Dermis microvascular lymphatic vessel endothelial cell (primary cell): ENCODE data around the gene CLSTN2. TPM values are rescaled to one million over a fixed set of nuclear protein-coding genes. Genes with fewer than 3 reads are reported as not detected.

Experiments used
- DNase-seq, 2 donors: peaks; one replicate each; pipeline versions ENCODE4 v3.0.0 to v3.0.0-alpha.2; 2010; ENCODE audit warnings: low read depth in 2 of 2
- total RNA-seq: library from RNA; depleted of rRNA; stranded (reverse); fragments of >200 nt; gene quantifications from 2 replicates; pipeline ENCODE4 v1.2.1, GENCODE V29; 2014

Gene CLSTN2
- total RNA-seq, 1 donor from 2014 or later: under 0.01 TPM

DNA sequence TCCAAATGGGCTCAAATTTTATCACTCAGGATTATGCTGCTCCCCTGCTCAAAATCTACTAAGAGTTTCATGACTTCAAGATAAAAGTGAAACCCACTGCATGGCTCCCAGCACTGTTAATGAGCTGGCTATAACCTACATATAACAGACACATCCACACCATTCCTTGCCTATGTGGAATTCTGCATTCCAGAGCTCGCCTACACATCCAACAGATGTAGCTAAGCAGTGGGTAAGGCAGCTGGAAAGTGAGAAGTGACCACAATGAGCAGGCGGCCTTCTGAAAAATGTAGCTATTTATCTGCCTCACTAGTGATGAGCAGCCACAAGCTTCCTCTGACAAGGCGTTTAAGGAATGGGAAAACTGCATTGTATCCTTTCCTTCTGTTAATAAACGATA is 650.8 kb downstream of the CLSTN2 start:
- no peak for DNase-seq

DNA sequence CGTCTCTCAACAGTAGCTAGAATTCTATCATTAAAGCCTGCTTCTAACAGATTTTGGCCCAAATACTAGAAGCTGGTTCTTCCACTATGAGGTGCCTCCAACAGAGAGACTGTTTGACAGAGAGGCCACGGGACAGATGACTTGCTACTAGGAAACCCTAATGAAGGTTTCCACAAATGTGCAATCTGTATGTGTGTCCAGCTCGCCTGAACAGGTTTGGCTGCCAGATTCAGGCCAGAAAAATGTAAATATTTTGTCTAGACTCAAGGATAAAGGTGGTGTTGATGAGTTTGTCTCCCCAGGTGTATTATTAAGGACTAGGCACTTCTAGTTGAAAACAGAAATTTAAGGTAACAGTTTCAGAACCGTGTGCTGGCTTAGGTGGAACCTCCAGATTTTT is 651.3 kb downstream of the CLSTN2 start:
- no peak for DNase-seq

DNA sequence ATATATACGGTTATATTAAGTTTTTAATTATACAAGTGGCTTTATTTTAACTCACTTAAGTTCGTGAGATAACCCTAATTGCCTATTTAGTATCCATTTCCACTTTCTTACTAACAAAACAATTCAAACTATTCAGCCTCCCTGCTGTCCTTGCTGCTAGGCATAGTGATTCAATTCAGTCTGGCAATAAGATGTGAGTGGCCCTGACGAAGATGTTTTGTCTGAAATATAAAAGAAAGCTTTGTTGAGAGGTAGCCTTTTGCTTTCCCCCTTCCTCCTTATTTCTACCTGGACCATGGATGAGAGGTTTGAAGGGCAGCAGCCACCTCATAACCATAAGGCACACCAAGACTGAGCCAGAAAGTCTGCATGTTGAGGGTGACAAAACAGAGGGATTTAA is 653.6 kb downstream of the CLSTN2 start:
- no peak for DNase-seq

DNA sequence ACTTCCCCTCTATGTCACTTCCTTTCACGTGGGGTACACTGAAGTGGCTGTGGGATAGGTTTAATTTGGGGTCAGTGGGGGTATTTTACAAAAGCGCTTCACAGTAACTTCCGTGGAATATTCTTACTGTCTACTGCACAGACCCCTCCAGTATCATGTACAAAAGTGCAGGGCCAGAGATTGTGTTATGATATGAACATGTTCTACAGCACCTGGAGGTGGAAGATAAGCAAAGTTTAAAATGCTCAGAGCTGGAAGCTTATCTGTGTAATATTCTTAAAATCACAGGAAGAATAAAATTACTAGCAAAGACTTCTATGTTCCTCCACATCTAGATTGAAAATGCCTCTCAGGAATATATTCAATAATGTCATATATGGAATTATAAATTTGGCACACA is 658.8 kb downstream of the CLSTN2 start:
- DNase-seq: no peak

DNA sequence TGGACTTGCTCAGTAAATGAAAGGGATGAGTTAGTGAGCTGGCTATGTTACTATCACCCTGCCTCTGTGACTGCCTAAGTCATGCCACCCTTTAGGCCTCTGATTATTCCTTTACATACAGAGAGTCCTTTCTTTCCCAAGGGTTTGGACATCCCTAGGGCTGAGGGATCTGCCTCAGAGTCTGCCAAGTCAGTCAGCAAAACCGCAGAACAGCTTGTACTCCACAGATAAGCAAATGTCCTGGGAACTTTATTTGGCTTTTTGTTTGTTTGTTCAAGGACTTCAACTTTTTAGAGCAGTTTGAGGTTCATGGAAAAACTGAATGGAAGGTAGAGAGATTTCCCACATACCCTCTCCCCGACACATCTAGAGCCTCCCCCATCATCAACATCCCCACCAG is 660.3 kb downstream of the CLSTN2 start:
- no peak for DNase-seq

DNA sequence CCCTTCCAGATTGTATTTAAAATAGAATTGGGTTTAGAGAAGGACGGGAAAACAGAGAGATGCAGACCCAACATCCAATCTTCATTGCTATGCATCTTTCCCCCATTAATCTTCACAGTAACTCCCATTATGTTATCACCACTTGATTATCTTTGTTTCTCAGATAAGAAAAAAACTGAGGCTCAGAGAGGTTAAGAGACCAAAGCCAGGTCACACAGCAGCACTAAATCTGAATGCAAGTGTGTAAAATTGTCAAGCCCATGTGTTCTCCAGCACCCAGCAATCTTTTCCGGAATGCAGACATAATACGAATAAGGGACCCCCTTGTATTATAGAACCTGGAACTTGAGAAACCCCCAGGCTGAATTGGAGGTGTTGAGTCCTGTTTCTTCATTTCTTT is 662.4 kb downstream of the CLSTN2 start:
- DNase-seq: no peak

DNA sequence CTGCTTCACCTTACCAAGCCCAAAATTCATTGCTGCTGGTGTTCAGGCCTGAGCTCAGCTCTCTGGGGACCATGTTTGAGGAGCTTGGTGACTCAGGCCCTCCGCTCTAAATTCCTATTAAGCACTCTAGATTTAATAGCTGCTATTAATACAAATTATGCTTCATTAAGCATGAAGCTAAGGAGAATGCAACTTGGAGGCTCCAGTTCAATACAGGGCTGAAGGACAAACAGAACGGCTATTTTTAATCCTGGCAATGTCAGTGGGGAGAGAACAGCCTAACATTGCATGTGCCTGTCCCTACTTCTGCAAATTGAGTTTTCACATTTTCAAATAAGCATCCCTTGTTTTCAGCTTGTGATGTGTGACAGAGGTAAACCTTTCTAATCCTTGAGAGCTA is 662.8 kb downstream of the CLSTN2 start:
- no peak for DNase-seq

DNA sequence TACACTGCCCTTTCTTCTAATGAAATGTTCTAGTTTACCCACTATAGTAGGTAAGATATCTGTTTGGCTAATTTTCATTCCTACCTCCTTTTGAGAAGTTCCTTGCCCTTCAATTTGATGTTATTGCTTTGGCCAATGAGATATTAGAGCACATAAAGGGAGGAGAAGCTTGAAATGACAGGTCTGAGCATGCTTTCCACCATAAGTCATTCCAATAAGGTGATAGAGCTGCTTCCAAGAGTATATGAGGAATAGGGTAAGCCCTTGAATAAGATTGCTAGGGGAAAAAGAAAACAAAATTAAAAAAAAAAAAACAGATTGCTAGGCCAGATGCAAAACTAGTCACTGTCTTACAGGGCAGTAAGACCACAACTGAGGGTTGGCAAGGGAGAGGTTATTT is 664.0 kb downstream of the CLSTN2 start:
- no peak for DNase-seq

DNA sequence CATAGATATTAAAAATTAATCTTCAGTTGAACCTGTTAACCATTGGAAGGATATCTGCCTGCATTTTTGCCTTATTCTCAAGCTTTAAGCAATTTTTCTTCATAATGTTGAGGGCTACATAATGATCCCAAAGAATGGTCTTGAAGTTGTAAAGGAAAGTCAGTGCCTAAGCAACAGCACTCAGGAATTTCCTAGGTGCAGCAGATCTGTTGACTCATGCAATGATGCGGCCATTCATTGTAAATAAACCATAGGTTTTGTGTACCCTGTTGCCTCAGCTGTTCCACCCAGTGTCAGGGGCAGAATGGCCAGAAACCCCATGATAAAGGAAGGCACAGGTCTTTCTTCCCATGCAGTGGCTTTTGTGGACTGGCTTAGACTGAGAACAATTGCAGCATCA is 664.5 kb downstream of the CLSTN2 start:
- DNase-seq: no peak

DNA sequence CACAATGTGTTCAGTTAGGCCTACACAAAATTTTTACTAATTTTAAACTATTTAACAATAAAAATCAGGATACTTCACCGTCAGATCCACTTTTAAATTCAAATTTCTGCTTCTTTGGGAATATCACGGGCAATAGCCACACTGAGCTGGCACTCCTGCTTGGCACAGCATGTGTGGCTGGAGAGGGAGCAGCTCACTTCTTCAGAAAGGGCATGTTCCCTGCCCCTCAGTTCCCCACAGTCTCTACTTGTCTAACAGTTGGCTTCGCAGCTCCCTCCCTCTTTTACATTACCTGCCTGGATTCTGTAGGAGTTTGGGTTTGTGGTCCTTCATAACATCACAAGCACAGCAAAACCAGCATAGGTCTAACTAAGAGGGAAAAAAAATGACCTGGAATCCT is 666.9 kb downstream of the CLSTN2 start:
- DNase-seq: no peak

DNA sequence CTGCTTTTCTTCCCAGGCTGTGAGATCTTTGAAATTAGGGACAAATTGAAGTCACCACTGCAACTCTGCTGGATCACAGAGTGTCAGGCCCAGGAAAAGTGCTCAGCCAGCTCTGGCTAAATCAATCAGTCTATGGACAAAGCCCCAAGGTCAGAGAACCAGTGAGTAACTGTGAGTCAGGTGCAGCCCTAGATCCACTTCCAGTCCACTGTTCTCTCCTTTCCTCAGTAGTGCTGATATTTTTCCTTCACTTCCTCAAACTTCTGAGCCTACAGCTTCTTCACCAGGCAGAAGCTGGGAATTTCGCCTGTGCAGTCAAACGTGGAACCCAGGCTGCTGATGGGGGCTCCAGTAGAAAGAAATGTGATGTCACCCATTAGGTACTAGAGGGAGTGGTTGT is 667.8 kb downstream of the CLSTN2 start:
- DNase-seq: no peak

DNA sequence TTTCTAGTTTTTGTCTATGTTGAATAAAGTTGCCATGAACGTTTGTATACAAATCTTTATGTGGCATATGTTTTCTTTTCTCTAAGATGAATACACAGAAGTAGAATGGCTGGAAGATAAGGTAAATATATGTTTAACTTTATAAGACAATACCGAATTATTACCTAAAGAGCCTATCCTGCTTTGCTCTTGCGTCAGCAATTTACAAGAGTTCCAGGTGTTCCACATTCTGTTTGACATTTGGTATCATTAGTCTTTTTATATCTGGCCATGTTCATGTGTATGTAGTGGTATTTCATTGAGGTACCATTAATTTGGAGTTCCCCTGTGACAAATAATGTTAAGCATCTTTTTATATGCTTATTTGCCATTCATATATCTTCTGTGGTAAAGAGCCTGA is 668.8 kb downstream of the CLSTN2 start:
- no peak for DNase-seq

DNA sequence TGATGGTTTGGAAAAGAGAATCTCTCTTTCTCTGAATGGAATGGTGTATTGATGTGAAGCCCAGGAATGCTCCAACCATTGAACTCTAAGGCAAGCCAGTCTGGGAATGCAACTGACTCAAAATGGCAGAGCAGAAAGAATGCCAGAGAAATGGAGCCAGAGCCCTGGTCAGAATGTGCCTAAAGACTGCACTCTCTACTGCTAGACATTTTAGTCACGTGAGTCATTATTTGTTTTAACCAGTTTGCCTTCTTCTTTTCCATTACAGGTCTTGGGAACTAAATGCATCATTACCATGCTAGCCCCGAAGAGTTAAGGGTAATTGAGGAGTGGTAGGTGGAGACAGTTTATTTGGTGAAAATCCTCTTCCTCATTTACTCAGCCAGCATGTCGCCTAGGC is 675.6 kb downstream of the CLSTN2 start:
- no peak for DNase-seq

DNA sequence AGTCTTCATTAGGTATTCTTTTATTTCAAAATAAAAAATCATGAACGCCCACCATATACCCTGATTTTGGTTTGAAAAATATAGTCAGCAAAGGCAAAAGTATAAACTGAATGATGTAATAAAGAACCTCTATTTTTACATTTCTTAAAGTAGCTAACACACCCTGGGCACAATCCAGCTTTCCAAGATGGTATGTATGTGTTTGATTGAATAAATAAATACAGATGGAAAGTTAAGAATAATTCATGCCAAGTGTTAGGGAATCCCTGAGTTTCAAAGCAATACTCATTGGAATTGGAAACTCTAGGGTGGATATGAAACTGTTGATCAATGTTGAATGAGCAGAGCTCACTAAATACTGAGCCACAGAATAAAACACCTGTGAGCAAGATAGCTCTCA is 679.0 kb downstream of the CLSTN2 start:
- no peak for DNase-seq

DNA sequence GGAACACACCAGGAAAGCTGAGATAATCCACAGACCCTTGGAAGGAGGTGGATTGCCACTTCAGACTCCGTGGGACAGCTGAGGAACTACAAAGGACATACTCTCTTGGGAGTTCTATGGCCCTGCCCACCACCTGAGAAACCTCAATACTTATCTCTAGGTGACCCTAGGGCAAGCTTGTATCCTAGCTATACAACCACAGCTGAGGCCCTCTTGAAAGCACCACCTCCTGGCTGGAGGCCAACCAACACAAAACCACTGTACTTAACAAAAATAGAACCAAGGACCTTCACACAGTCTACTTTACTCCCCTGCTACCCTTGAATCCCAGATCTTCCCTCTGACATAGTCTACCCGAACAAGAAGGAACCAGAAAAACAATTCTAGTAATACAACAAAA is 682.1 kb downstream of the CLSTN2 start:
- DNase-seq: no peak

DNA sequence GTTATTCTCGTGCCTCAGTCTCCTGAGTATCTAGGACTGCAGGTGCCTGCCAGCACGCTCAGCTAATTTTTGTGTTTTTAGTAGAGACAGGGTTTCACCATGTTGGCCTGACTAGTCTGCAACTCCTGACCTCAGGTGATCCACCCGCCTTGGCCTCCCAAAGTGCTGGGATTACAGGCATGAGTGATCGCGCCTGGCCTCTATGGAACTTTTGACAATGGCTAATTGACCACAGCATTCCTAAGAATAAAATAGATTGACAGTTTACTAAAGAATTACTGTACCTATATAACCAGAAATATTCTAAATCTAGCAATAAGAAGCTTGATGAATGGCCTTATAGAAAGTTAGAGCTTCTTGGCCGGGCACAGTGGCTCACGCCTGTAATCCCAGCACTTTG is 691.9 kb downstream of the CLSTN2 start:
- DNase-seq: no peak
